Measurements from ENCODE around the gene RHO.
"Not testable (repeated sequence)": the region's sequence is repeated elsewhere in the genome, so short reads cannot be mapped to it uniquely, and the experiment has no call there.

Gene RHO

DNA sequence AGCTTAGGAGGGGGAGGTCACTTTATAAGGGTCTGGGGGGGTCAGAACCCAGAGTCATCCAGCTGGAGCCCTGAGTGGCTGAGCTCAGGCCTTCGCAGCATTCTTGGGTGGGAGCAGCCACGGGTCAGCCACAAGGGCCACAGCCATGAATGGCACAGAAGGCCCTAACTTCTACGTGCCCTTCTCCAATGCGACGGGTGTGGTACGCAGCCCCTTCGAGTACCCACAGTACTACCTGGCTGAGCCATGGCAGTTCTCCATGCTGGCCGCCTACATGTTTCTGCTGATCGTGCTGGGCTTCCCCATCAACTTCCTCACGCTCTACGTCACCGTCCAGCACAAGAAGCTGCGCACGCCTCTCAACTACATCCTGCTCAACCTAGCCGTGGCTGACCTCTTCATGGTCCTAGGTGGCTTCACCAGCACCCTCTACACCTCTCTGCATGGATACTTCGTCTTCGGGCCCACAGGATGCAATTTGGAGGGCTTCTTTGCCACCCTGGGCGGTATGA lies at the start of gene RHO:
RHO (plus strand) TSS at position 51 of the 512 bp plus-strand sequence; CDS start at position 146, 95 bp downstream.
- no peak for DNase-seq

DNA sequence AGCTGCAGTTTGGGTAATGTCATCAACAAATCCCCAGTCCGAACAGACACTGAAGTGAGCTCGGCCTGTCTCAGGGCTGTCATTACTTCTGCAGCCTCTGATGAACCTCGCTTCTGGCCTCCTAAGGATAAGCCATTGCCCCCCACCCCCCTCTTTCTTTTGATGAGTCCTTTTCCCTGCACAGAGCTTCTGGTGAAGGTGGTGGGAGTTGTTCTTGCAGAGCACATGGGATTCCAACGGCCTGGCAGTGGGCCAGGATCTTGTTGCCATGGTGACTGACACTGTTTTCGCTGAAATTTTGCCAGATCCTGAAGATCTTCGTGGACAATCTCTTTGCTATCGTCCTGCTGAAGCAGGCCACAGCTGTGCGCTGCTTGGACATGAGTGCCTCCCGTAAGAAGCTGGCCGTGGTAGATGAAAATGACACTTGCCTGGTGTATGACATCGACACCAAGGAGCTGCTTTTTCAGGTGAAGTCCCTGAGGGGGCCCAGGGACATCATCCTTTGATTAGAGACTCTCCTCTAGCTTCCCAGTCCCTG lies 47.1 kb upstream of the RHO start:
- DNase-seq: not testable (repeated sequence)

DNA sequence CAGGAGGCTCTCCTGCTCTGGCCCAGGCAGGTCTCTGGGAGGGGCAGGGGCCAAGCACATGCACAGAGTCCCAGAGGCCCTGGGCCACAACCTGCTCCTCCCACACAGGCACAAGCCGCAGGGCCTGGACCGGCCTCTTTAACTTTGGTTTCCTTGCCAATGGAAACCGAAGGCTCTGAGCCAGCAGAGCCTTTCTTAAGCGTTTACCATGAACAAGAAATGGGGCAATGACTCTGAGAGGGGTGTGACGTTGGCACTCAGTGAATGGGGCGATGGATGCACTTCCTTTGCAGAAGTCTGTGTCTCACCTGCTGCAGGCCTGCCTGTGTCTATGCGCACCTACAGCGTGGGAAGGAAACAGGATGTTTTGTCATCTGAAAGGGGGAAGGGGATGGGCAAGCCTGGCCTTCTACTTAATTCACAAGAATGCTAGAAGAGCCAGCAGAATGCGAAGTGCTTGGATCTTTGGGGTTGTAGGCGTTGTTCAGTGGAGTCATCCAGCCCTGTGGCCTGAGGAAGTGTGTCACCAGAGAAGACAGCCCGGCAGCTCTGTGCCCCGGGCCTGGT lies 46.6 kb upstream of the RHO start:
- no peak for DNase-seq

DNA sequence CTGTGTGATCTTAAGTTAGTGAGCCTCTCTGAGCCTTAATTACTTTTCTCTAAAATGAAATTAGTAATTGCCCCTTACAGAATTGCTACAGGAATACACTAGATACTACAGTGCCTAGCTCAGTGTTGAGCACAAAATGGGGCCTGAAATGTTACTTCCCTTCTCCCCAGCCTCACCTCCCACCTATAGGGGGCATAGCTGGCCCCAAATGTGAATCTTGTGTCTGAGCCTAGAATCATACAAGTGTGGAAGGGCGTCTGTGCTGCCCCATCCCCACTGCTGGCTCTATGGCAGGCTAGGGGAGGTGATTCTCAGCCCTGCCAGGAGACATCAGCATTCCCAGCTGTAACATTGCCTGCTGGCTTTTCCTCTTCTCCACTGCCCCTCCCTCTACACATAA lies 45.7 kb upstream of the RHO start:
- DNase-seq: no peak

DNA sequence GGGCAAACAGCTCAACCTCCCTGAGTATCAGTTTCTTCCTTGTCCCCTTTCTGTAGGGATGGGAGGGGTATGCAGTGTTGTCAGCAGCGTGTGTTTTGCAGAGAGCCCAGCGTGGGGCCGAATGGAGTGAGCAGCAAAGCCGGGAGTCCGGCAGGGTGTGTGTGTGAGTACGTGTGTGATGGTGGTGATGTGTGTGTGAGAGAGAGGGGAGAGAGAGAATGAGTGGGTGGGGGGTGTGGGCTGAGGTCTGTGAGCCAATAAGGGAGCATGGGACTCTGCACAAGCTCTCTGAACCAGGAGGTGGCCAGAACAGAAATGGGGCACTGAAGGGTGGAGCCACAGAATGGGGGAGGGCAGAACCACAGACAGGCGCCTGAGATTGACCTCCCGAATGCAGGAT lies 44.6 kb upstream of the RHO start:
- DNase-seq: no peak

DNA sequence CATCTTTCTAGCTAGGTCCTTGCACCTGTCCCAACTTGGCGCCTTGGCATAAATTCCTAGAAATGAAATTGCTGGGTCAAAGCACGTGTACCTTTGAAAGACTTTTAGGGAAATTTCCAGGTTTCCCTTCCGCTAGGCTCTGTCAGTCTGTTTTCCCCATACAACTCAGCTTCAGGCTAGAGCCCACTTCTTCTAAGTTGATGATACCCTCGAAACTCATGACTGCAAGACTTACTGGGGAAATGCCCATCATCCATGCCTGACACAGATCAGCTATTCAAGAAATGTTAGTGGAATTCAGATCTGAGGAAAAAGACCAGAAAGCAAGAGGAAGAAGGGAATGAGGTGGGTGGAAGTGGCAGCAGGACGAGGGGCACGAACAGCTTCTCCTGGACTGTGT lies 43.3 kb upstream of the RHO start:
- not testable (repeated sequence) for DNase-seq

DNA sequence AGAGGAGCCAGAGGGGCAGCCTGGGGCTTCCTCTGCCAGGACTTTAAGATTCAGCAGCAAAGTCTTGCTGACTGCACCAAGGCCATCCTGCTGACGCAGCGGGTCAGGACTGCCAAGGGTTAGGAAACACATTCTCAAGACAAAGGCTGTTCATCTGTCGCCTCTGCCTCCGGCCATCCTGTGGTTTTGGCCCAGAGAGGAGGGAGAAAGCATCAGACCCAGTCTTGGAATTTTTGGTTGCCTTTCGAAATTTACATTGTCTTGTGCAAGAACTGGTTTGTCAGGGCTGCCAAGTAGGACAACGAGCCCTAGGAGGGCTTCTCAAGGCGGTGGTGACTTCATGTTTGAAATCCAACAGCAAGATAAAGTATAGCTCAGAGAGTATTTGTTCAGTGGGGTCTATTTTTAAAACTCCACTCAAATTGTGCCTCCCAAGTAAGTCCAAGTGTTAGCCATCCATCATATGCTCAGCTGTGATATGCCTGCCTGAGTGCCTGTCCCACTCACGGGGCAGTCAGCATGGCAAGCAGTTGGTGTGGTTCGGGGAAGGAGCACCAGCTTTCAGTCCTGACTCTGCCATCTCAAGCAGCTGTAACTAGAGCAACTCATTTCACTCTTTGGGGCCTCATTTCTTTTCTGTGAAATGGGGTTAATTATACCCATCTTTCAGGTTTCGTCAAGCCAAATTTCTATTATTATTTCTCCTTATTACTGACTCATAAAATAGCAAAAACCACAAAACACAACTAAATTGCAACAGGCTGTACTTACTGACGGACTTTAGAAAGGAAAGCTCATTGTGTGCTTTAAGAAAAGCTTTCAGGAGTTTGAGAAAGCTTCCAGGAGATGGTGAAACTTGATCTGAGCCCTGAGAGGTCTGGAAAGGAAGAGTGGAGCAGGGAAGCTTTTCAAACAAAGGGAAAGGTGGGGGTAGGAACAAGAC lies 42.4 kb upstream of the RHO start:
- no peak for DNase-seq

- no peak for DNase-seq
Measured at GRCh38 chr3:129486664-129487035, 41.8 kb upstream of the RHO start.

- no peak for DNase-seq
Measured at GRCh38 chr3:129487183-129487867, 41.1 kb upstream of the RHO start.

- DNase-seq: not testable (repeated sequence)
Measured at GRCh38 chr3:129487868-129488335, 40.5 kb upstream of the RHO start.

- not testable (repeated sequence) for DNase-seq
Measured at GRCh38 chr3:129489258-129489657, 39.2 kb upstream of the RHO start.

DNA sequence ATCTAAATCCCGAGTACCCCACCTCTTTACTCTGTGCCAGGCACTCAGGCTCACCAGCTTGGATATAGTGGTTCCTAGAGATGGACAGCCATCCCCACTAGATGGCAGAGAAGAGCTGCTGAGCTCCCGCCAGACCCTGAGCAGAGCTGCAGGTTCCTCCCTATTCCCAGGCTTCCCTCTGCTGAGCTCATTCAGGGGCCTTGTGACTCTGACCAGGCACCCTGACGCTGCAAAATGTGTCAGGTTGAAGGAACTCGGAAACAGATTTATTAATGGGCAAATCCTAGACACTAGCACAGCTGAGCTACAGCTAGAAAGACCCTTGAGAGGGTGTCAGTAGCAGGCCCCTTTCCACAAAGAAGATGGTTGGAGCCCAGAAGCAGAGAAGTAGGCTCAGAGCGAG lies 38.2 kb upstream of the RHO start:
- DNase-seq: peak; percentile 79

GRCh38 chr3:129491077-129491476 lies 37.4 kb upstream of the RHO start:
- not testable (repeated sequence) for DNase-seq

- DNase-seq: no peak
Measured at GRCh38 chr3:129491794-129492193, 36.6 kb upstream of the RHO start.

GRCh38 chr3:129492691-129493090 lies 35.7 kb upstream of the RHO start:
- no peak for DNase-seq

DNA sequence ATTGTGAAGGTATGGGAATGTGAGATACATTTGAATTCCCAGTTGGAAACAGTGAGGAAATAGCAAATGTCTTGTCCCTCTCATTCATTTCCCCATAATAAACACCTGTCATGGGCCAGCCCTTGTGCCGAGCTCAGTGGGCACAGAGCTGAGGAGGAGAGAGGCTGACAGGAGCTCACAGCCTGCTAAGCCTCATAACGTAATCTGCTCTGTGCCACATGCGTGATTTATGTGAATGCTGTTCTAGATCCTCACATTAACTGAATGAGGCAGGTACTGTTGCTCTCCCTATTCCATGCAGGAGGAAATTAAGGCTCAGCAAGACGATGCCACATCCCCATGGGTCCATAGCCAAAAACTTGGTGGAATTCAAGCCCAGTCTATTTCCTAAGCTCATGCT lies 35.2 kb upstream of the RHO start:
- no peak for DNase-seq

- not testable (repeated sequence) for DNase-seq
Measured at GRCh38 chr3:129494499-129494898, 33.9 kb upstream of the RHO start.

DNA sequence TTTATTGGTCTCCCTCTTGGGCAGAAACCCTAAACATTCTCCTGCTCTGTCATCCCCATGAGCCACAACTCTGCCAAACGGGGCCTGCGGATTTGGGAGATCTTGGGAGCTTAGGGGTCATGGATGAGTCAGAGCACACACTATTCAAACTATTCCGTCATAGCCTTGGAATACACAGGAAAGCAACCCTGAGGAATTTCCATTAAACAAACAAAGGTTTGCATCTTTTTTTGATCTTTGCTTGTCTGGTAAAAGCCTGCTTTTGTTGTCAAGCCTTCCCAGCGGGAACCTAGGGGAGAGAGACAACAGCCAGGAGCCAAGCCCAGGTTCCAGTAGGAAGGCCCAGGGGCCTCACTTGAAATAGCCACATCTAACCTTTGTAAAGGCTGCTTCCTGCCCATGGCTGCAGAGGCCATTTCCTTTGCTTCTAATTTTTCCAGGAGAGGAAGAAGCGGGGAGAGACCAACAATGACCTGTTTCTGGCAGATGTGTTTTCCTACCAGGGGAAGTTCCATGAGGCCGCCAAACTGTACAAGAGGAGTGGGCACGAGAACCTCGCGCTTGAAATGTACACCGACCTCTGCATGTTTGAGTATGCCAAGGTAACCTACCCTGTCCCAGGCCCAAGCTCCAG lies 33.3 kb upstream of the RHO start:
- DNase-seq: not testable (repeated sequence)

DNA sequence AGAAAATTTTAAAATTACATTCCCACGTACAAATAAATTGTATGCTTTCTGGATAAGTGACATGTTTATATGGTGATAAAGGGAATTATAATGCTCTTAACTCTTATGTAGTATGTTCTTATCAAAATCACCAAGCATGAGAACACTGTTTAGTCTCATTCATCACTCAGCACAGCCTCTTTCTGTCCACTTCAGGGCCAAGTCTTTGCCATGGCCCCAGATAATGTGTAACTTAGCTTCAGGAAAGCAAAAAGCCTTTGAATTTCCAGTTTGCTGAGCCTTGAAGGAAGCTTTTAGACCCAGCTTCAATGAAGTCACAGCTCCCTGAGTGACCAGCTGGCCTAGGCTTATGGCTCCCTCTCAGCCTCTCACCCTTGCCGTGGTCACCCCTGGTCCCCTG lies 30.6 kb upstream of the RHO start:
- not testable (repeated sequence) for DNase-seq

GRCh38 chr3:129498603-129499488 lies 29.6 kb upstream of the RHO start:
- DNase-seq: not testable (repeated sequence)

DNA sequence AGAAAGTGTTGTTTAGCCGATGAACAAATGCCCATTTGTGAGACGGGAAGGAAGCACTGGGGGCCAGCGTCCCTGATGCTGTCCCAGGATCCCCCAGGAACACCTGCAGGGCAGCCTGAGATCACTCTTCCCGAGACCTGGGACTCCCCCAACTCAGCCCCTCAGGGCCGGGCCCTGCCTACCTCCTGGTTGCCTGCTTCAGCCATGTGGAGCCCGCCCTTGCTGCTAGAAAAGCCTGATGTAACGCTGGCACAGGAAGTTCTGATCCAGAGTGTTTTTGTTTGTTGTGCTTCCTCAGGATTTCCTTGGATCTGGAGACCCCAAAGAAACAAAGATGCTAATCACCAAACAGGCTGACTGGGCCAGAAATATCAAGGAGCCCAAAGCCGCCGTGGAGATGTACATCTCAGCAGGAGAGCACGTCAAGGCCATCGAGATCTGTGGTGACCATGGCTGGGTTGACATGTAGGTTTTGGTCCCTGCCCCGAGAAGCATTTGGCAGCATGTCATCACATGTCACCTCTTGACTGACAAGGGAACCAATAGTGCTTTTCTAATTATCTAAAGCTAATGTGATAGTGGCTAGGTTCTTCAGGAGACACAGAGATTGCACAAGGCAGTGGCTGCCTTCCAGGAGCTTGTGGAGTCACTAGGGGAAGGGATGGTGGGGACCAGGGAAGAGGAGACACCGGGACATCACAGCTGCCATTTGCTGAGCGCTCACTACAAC lies 28.7 kb upstream of the RHO start:
- DNase-seq: not testable (repeated sequence)

Data from NCI-H146 (cell line).